Natural killer cell (primary cell): ENCODE measurements around the gene CKAP2. TPM values are rescaled to one million over a fixed set of nuclear protein-coding genes. Genes with fewer than 3 reads are reported as not detected.

ENCODE experiments used
- ATAC-seq, 3 donors: fragments of 150-1000 bp in 2 of 3; fragments of 200-7000 bp in 1 of 3; cut with Tn5 transposase; 1 replicate in 1 of 3; 2 replicates in 2 of 3; pipeline ENCODE4 v1.10.0; 2021; ENCODE audit warnings: mild to moderate bottlenecking in 2 of 3, moderate library complexity in 2 of 3
- DNase-seq, 2 donors: peaks; one replicate each; pipeline versions ENCODE4 v3.0.0 to v3.0.0-alpha.2; 2013 to 2021; ENCODE audit warnings: mixed read lengths in 1 of 2
- H3K27ac ChIP-seq: one replicate; pipeline ENCODE4 v1.5.1; 2013; ENCODE audit warnings: mild to moderate bottlenecking, low read length
- H3K27me3 ChIP-seq: one replicate; pipeline ENCODE4 v1.6.1; 2013; ENCODE audit warnings: low read length; ENCODE audit not compliant: control insufficient read depth, insufficient read depth
- H3K36me3 ChIP-seq: one replicate; pipeline ENCODE4 v1.6.1; 2013; ENCODE audit warnings: low read length; ENCODE audit not compliant: control insufficient read depth, insufficient read depth
- H3K4me1 ChIP-seq: one replicate; pipeline ENCODE4 v1.6.1; 2013; ENCODE audit warnings: low read length; ENCODE audit not compliant: control insufficient read depth, insufficient read depth
- H3K4me3 ChIP-seq: one replicate; pipeline ENCODE4 v1.5.1; 2013; ENCODE audit warnings: low read length
- H3K9me3 ChIP-seq: one replicate; pipeline ENCODE4 v1.6.1; 2013; ENCODE audit warnings: low read length; ENCODE audit not compliant: control insufficient read depth, insufficient read depth
- H3K27ac Mint-ChIP-seq, 2 donors: one replicate each; pipeline ENCODE4 v1.8.0; 2022; ENCODE audit warnings: mild to moderate bottlenecking in 2 of 2, mixed read lengths in 2 of 2, moderate library complexity in 1 of 2
- H3K27me3 Mint-ChIP-seq, 2 donors: one replicate each; pipeline ENCODE4 v1.8.0; 2022; ENCODE audit warnings: low read depth in 2 of 2, mixed read lengths in 2 of 2
- H3K36me3 Mint-ChIP-seq: one replicate; pipeline ENCODE4 v1.8.0; 2022; ENCODE audit warnings: mixed read lengths
- H3K4me1 Mint-ChIP-seq, 2 donors: one replicate each; pipeline ENCODE4 v1.8.0; 2022; ENCODE audit warnings: mixed read lengths in 2 of 2
- H3K4me3 Mint-ChIP-seq: one replicate; pipeline ENCODE4 v1.8.0; 2022; ENCODE audit warnings: mild to moderate bottlenecking, moderate library complexity, mixed read lengths
- H3K9me3 Mint-ChIP-seq, 2 donors: one replicate each; pipeline ENCODE4 v1.8.0; 2022; ENCODE audit warnings: mixed read lengths in 2 of 2
- CTCF ChIP-seq: fragments of 200-600 bp; IDR thresholded peaks from one replicate; pipeline ENCODE4 v1.8.0; 2022; ENCODE audit warnings: antibody characterized with exemption
- WGBS: methylation state at CpG from one replicate; pipeline ENCODE4 v1.1.7; 2013; ENCODE audit warnings: missing lambda C conversion rate; ENCODE audit not compliant: insufficient coverage; 5-methylcytosine and 5-hydroxymethylcytosine counted together
- intact Hi-C: fragments of 100-400 bp; cut with micrococcal nuclease; formaldehyde crosslinking; loops from one replicate; pipeline ENCODE4 v1.14.2; 2022
- total RNA-seq, 4 donors: library from RNA; stranded (reverse); fragments of 120-200 nt in 1 of 4; gene quantifications; one replicate each; pipeline versions ENCODE4 v1.2.3 to v1.2.4, GENCODE V29; 2013 to 2022

CKAP2 gene
- total RNA-seq, 3 donors from 2014 or later (not counting 1 experiment from before 2014, with no cell fraction given), result 12.0 to 15.6 (median 13.1) TPM

- Histone ChIP-seq H3K4me1 (peaks cover 11% of the 10 kb centered on the region), H3K36me3 (no peaks in the 10 kb centered on the region), H3K4me3 (peak overlapping the region; percentile 60), H3K27me3 (no peaks in the 10 kb centered on the region), H3K9me3 (no peaks in the 10 kb centered on the region), H3K27ac (peak overlapping the region; percentile 80)
- Mint-ChIP-seq H3K36me3 (no peaks in the 10 kb centered on the region), H3K9me3 (no peaks in the 10 kb centered on the region), H3K27ac (peak overlapping the region; percentile 93 to 97), H3K27me3 (peaks cover 0 to 2% of the 10 kb centered on the region in 2 donors), H3K4me3 (peak overlapping the region; percentile 88), H3K4me1 (peaks cover 21 to 28% of the 10 kb centered on the region in 2 donors)
- peak; percentile 54 to 89 for DNase-seq
- WGBS, result under 1% methylated on average over 37 of the region's 37 CpGs
- peak; percentile 5 to 38 (median 27) for ATAC-seq
- no peak for TF ChIP-seq CTCF
- intact Hi-C loops, result loop anchor here (1.0 to 2.0 kb wide), 3 partner anchors 260 to 653 kb away; partner anchors contain the start of gene ALG11
These were observed 381 bp downstream of the CKAP2 start for GRCh38 chr13:52455677-52456041.

- H3K4me3 Mint-ChIP-seq, result no peak overlapping the region
- H3K36me3 Mint-ChIP-seq, result no peaks in the 10 kb centered on the region
- H3K36me3 ChIP-seq, result peaks cover 12% of the 10 kb centered on the region
These were observed 4.4 kb downstream of the CKAP2 start for GRCh38 chr13:52459668-52460067.

GRCh38 chr13:52461265-52461664, 6.0 kb downstream of the CKAP2 start:
- no peak overlapping the region for H3K27ac ChIP-seq

More at GRCh38 chr13:52459668-52460067, 4.4 kb downstream of the CKAP2 start:
- no peak overlapping the region for H3K27ac ChIP-seq
- Mint-ChIP-seq H3K27me3 (no peaks in the 10 kb centered on the region), H3K4me1 (peaks cover 12 to 15% of the 10 kb centered on the region in 2 donors), H3K9me3 (no peaks in the 10 kb centered on the region), H3K27ac (no peak overlapping the region)
- H3K27me3 ChIP-seq, result no peaks in the 10 kb centered on the region
- H3K9me3 ChIP-seq, result no peaks in the 10 kb centered on the region
- no peak for TF ChIP-seq CTCF
- no peak overlapping the region for H3K4me3 ChIP-seq
- ATAC-seq (no peak), DNase-seq (no peak)
- peaks cover 4% of the 10 kb centered on the region for H3K4me1 ChIP-seq
- 97% methylated on average over 5 of the region's 6 CpGs for WGBS
- intact Hi-C loops, result no loop called here

More at GRCh38 chr13:52461265-52461664, 6.0 kb downstream of the CKAP2 start:
- H3K9me3 ChIP-seq, result no peaks in the 10 kb centered on the region
- intact Hi-C loops, result no loop called here
- Mint-ChIP-seq H3K27ac (no peak overlapping the region), H3K36me3 (no peaks in the 10 kb centered on the region), H3K27me3 (no peaks in the 10 kb centered on the region), H3K9me3 (no peaks in the 10 kb centered on the region), H3K4me1 (peaks cover 1 to 3% of the 10 kb centered on the region in 2 donors), H3K4me3 (no peak overlapping the region)
- H3K4me1 ChIP-seq, result no peaks in the 10 kb centered on the region
- ATAC-seq, result no peak
- 58% methylated on average over 3 of the region's 3 CpGs for WGBS
- no peak for TF ChIP-seq CTCF
- peaks cover 14% of the 10 kb centered on the region for H3K36me3 ChIP-seq
- DNase-seq, result no peak
- no peaks in the 10 kb centered on the region for H3K27me3 ChIP-seq
- H3K4me3 ChIP-seq, result no peak overlapping the region
